Liver (tissue), 9 donors: ENCODE data around the gene ERGIC1. TPM values are rescaled to one million over a fixed set of nuclear protein-coding genes. Genes with fewer than 3 reads are reported as not detected.

Experiments used
- DNase-seq: peaks from one replicate; pipeline ENCODE4 v3.0.0-alpha.2; 2017; ENCODE audit warnings: low spot score
- H3K27ac ChIP-seq, 2 donors: one replicate each; pipeline ENCODE4 v1.7.0; 2013; ENCODE audit warnings: inconsistent platforms in 2 of 2, low read length in 2 of 2, control low read depth in 1 of 2, low read depth in 1 of 2, mild to moderate bottlenecking in 1 of 2
- H3K27me3 ChIP-seq, 4 donors: one replicate each; pipeline versions ENCODE4 v1.6.1 to v1.7.0; 2013; ENCODE audit warnings: low read length in 3 of 4, inconsistent platforms in 1 of 4, mild to moderate bottlenecking in 1 of 4, moderate library complexity in 1 of 4; ENCODE audit not compliant: control insufficient read depth in 4 of 4, insufficient read depth in 4 of 4
- H3K36me3 ChIP-seq, 4 donors: one replicate each; pipeline versions ENCODE4 v1.6.1 to v1.7.0; 2013; ENCODE audit warnings: low read length in 3 of 4, mild to moderate bottlenecking in 3 of 4, low read depth in 1 of 4, moderate library complexity in 1 of 4; ENCODE audit not compliant: control insufficient read depth in 4 of 4, insufficient read depth in 3 of 4
- H3K4me1 ChIP-seq, 4 donors: one replicate each; pipeline versions ENCODE4 v1.6.1 to v1.7.0; 2013; ENCODE audit warnings: low read length in 3 of 4, mild to moderate bottlenecking in 3 of 4, moderate library complexity in 1 of 4; ENCODE audit not compliant: control insufficient read depth in 4 of 4, insufficient read depth in 4 of 4
- H3K4me3 ChIP-seq, 3 donors: one replicate each; pipeline versions ENCODE4 v1.6.1 to v1.7.0; 2013; ENCODE audit warnings: low read length in 3 of 3, control low read depth in 1 of 3, low read depth in 1 of 3, mild to moderate bottlenecking in 1 of 3
- H3K9ac ChIP-seq, 2 donors: one replicate each; pipeline ENCODE4 v1.7.0; 2013; ENCODE audit warnings: low read length in 2 of 2, mild to moderate bottlenecking in 2 of 2, moderate library complexity in 2 of 2, control low read depth in 1 of 2, low read depth in 1 of 2
- H3K9me3 ChIP-seq, 4 donors: one replicate each; pipeline versions ENCODE4 v1.6.1 to v1.7.0; 2013; ENCODE audit warnings: low read length in 3 of 4; ENCODE audit not compliant: control insufficient read depth in 4 of 4
- ATF3 ChIP-seq: IDR thresholded peaks from 2 replicates; pipeline ENCODE4 v1.6.1; 2016; ENCODE audit warnings: antibody characterized with exemption
- CTCF ChIP-seq: fragments of 150-350 bp; IDR thresholded peaks from 2 replicates; pipeline ENCODE4 v1.5.1; 2017; ENCODE audit warnings: improper control_type of control experiment, low read depth, low read length; ENCODE audit not compliant: missing input control
- EGR1 ChIP-seq, 2 donors: IDR thresholded peaks; 2 replicates each; pipeline ENCODE4 v1.6.1; 2016 to 2018; ENCODE audit warnings: antibody characterized with exemption in 2 of 2, low read depth in 2 of 2
- FOXA1 ChIP-seq: IDR thresholded peaks from 2 replicates; pipeline ENCODE4 v1.6.1; 2016; ENCODE audit warnings: antibody characterized with exemption
- FOXA2 ChIP-seq: IDR thresholded peaks from 2 replicates; pipeline ENCODE4 v1.6.1; 2016; ENCODE audit warnings: antibody characterized with exemption
- GABPA ChIP-seq, 2 donors: IDR thresholded peaks in 1 of 2; conservative IDR thresholded peaks in 1 of 2; 2 replicates each; pipeline ENCODE4 v1.6.1; 2016; ENCODE audit warnings: antibody characterized with exemption in 2 of 2, mild to moderate bottlenecking in 1 of 2, moderate library complexity in 1 of 2
- HNF4A ChIP-seq, 2 donors: conservative IDR thresholded peaks; 2 replicates each; pipeline ENCODE4 v1.6.1; 2016; ENCODE audit warnings: antibody characterized with exemption in 2 of 2, mild to moderate bottlenecking in 2 of 2
- HNF4G ChIP-seq: IDR thresholded peaks from 2 replicates; pipeline ENCODE4 v1.6.1; 2016; ENCODE audit warnings: antibody characterized with exemption
- JUND ChIP-seq, 2 donors: IDR thresholded peaks; 2 replicates each; pipeline ENCODE4 v1.6.1; 2016; ENCODE audit warnings: antibody characterized with exemption in 2 of 2
- MAX ChIP-seq: IDR thresholded peaks from 2 replicates; pipeline ENCODE4 v1.6.1; 2016; ENCODE audit warnings: antibody characterized with exemption
- NR2F2 ChIP-seq: IDR thresholded peaks from 2 replicates; pipeline ENCODE4 v1.6.1; 2016; ENCODE audit warnings: antibody characterized with exemption
- RAD21 ChIP-seq, 2 donors: IDR thresholded peaks; 2 replicates each; pipeline ENCODE4 v1.6.1; 2016; ENCODE audit warnings: antibody characterized with exemption in 2 of 2, mild to moderate bottlenecking in 2 of 2
- RXRA ChIP-seq, 2 donors: IDR thresholded peaks; 2 replicates each; pipeline ENCODE4 v1.6.1; 2017 to 2018; ENCODE audit warnings: antibody characterized with exemption in 2 of 2, mild to moderate bottlenecking in 1 of 2
- SP1 ChIP-seq: IDR thresholded peaks from 2 replicates; pipeline ENCODE4 v1.6.1; 2018; ENCODE audit warnings: antibody characterized with exemption, mild to moderate bottlenecking
- TAF1 ChIP-seq: conservative IDR thresholded peaks from 2 replicates; pipeline ENCODE4 v1.6.1; 2016; ENCODE audit warnings: antibody characterized with exemption, mild to moderate bottlenecking
- YY1 ChIP-seq: IDR thresholded peaks from 2 replicates; pipeline ENCODE4 v1.6.1; 2016; ENCODE audit warnings: antibody characterized with exemption, mild to moderate bottlenecking
- WGBS: extraction: QIAGEN DNeasy Blood & Tissue Kit; methylation state at CpG from one replicate; pipeline ENCODE4 v1.1.7; 2013; 5-methylcytosine and 5-hydroxymethylcytosine counted together
- polyA plus RNA-seq, 2 donors: library from polyadenylated mRNA; stranded (reverse) in 1 of 2; unstranded in 1 of 2; fragments of 200-250 nt in 1 of 2; fragments of >200 nt in 1 of 2; fragmentation: Nextera tagmentation in 1 of 2; extraction: Ambion mirVana in 1 of 2; gene quantifications; one replicate each; pipeline versions ENCODE4 v1.2.1 to v1.2.3, GENCODE V29; 2013 to 2015
- total RNA-seq, 2 donors: library from RNA; depleted of rRNA; stranded (reverse); fragments of >200 nt; gene quantifications; one replicate each; pipeline ENCODE4 v1.2.3, GENCODE V29; 2014
- TF ChIP-seq, protein P1 (sequence below): IDR thresholded peaks from 2 replicates; pipeline ENCODE4 v1.6.1; 2016; ENCODE audit warnings: antibody characterized with exemption, mild to moderate bottlenecking
- TF ChIP-seq, protein P2 (sequence below): IDR thresholded peaks from 2 replicates; pipeline ENCODE4 v1.6.1; 2016; ENCODE audit warnings: antibody characterized with exemption
- donor health status: healthy.
- donor health status: healthy.
- donor health status: healthy.
- donor health status: healthy.
- donor health status: healthy.

ERGIC1 gene
- total and polyA plus RNA-seq, 4 donors = 45.4 to 155 (median 101) TPM

- Histone ChIP-seq H3K36me3 (peaks cover 0 to 10% (median 2%) of the 10 kb centered on the region in 4 donors), H3K9ac (no peak overlapping the region), H3K27me3 (no peaks in the 10 kb centered on the region), H3K4me1 (peaks cover 0 to 18% (median 11%) of the 10 kb centered on the region in 4 donors), H3K27ac (no peak overlapping the region), H3K9me3 (no peaks in the 10 kb centered on the region), H3K4me3 (no peak overlapping the region)
- TF ChIP-seq HNF4A (conservative IDR thresholded peaks at IDR 0.05) (no peak), JUND (IDR thresholded peaks at IDR 0.05) (no peak)
- WGBS = 59% methylated on average over 5 of the region's 5 CpGs
- DNase-seq = no peak
Observed at GRCh38 chr5:172957458-172957857, 123.4 kb downstream of the ERGIC1 start.

DNA sequence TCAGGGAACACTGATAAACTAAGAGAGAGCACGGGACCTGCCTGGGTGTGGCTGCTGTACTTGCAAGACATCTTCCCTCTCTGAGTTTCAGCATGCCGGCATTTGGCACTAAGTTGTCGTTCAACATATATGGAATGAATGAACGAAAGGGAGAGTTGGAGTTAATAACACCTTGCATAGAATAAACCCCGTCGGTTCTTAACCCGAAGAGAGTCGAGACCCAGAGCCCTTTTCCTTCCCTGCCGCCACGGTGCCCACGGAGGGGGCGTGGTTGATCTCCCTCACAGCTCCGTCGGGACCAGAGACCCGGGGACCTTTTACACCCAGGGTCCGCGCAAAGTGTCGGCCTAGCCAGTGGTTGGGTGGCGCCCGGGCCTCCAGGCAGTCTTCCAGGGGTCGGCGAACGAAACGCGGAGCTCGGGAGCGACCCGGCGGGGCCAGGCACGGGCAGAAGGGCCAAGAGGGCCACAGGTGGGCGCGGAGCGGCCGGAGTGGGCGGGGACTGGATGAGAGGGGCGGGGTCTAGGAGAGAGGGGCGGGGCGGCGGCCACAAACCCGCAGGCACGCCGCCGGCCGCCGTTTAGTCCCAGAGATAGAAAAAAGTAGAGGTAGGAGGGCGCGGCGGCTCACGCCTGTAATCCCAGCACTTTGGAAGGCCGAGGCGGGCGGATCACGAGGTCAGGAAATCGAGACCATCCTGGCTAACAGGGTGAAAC lies 124.4 kb downstream of the ERGIC1 start:
- TF ChIP-seq RXRA (IDR thresholded peaks at IDR 0.05) (no peak), ATF3 (no peak), YY1 (no peak), FOXA1 (no peak), MAX (no peak), NR2F2 (no peak), SP1 (no peak), TAF1 (no peak), RAD21 (IDR thresholded peaks at IDR 0.05) (no peak), CTCF (no peak), HNF4G (no peak), HNF4A (conservative IDR thresholded peaks at IDR 0.05) (no peak), JUND (IDR thresholded peaks at IDR 0.05) (no peak), EGR1 (IDR thresholded peaks at IDR 0.05; ENCODE audit: low read depth in 2 of 2) (no peak), GABPA (IDR thresholded peaks at IDR 0.05 in 1 of 2, conservative IDR thresholded peaks at IDR 0.05 in 1 of 2) (no peak), FOXA2 (no peak)
- TF ChIP-seq, protein P1, sequence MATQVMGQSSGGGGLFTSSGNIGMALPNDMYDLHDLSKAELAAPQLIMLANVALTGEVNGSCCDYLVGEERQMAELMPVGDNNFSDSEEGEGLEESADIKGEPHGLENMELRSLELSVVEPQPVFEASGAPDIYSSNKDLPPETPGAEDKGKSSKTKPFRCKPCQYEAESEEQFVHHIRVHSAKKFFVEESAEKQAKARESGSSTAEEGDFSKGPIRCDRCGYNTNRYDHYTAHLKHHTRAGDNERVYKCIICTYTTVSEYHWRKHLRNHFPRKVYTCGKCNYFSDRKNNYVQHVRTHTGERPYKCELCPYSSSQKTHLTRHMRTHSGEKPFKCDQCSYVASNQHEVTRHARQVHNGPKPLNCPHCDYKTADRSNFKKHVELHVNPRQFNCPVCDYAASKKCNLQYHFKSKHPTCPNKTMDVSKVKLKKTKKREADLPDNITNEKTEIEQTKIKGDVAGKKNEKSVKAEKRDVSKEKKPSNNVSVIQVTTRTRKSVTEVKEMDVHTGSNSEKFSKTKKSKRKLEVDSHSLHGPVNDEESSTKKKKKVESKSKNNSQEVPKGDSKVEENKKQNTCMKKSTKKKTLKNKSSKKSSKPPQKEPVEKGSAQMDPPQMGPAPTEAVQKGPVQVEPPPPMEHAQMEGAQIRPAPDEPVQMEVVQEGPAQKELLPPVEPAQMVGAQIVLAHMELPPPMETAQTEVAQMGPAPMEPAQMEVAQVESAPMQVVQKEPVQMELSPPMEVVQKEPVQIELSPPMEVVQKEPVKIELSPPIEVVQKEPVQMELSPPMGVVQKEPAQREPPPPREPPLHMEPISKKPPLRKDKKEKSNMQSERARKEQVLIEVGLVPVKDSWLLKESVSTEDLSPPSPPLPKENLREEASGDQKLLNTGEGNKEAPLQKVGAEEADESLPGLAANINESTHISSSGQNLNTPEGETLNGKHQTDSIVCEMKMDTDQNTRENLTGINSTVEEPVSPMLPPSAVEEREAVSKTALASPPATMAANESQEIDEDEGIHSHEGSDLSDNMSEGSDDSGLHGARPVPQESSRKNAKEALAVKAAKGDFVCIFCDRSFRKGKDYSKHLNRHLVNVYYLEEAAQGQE = no peak
- TF ChIP-seq, protein P2, sequence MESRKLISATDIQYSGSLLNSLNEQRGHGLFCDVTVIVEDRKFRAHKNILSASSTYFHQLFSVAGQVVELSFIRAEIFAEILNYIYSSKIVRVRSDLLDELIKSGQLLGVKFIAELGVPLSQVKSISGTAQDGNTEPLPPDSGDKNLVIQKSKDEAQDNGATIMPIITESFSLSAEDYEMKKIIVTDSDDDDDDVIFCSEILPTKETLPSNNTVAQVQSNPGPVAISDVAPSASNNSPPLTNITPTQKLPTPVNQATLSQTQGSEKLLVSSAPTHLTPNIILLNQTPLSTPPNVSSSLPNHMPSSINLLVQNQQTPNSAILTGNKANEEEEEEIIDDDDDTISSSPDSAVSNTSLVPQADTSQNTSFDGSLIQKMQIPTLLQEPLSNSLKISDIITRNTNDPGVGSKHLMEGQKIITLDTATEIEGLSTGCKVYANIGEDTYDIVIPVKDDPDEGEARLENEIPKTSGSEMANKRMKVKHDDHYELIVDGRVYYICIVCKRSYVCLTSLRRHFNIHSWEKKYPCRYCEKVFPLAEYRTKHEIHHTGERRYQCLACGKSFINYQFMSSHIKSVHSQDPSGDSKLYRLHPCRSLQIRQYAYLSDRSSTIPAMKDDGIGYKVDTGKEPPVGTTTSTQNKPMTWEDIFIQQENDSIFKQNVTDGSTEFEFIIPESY = no peak
- Histone ChIP-seq H3K27ac (peak overlapping the region; percentile 31 to 82), H3K4me3 (peak overlapping the region in 2 of 3 donors; percentile 60 to 100), H3K4me1 (peaks cover 0 to 18% (median 11%) of the 10 kb centered on the region in 4 donors), H3K27me3 (no peaks in the 10 kb centered on the region), H3K9ac (peak overlapping the region in 1 of 2 donors; percentile 44), H3K36me3 (peaks cover 0 to 10% (median 4%) of the 10 kb centered on the region in 4 donors), H3K9me3 (no peaks in the 10 kb centered on the region)
- DNase-seq = peak; percentile 81
- 5% methylated on average over 54 of the region's 54 CpGs for WGBS
